ENCODE results near the gene CTSC. TPM values are rescaled to one million over a fixed set of nuclear protein-coding genes. Genes with fewer than 3 reads are reported as not detected.
"Not testable (repeated sequence)": the region's sequence is repeated elsewhere in the genome, so short reads cannot be mapped to it uniquely, and the experiment has no call there.

Gene CTSC
- total RNA-seq, 1 donor from 2014 or later: 25.7 TPM

DNA sequence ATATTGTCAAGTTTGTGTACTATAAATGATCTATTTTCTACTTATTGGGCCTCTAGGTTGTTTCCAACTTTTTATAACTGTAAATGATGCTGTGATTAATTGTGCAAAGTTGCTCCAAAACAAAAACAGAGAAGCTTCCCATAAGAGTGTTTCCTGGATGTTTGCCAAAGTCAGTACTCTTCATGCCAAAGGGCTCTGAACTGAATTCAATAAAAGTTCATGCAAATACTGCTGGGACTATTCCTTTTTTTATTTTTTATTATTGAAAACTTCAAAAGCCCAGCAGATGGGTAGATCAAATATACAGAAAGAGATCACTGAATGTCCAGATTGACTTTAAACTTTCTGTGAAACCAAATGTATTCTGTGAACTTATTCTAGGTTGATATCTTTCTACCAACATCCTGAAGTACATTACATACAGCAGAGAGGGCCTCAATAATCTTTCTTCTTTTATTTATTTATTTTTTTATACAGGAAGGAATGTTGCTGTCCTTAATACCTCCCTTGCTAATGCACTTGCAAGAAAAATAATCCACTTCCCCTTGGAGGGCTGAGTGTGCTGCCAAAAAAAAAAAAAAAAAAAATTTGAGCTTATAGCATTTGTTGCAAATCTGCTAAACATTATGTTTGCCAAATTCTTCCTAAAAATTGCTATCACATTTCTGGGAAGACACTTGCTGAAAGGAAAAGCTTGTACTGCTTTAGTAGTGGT, 53.0 kb downstream of the CTSC start:
- no peak for DNase-seq (ENCODE audit: low spot score)
- peak; percentile 46 for ATAC-seq

- peak; percentile 45 for ATAC-seq
- no peak for DNase-seq (ENCODE audit: low spot score)
These were observed 54.6 kb downstream of the CTSC start for GRCh38 chr11:88282747-88283515.

GRCh38 chr11:88281317-88281712, 56.2 kb downstream of the CTSC start:
- DNase-seq (ENCODE audit: low spot score) (no peak), ATAC-seq (peak; percentile 89)

DNA sequence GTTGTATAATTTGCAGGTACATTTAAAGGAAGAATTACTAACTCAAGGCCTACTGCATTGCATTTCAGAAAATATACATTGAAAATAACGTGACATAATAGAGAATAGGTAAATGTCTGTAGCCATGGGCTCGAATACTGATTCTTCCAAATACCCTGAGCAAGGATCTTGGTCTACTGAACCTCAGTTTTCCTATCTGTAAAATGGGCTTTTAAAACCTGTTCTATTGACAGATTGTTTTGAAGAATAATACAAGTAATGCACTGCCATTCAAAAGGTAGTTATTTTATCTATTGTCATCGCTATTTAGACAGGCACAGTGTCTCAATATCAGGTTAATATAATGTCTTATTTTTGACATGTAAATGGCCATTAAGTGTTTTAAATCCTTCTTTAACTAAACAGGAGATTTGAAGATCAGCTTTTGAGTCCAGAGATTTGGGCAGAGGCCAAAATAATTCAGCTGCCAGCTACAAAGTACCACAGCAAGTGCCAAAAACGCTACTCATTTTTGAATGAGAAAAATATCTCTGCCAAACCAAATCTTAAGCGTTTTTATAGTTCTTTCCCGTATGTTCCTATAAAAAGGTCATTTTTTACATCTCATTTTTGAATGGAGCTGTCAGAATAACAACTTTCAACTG, 56.7 kb downstream of the CTSC start:
- peak; percentile 42 for ATAC-seq
- no peak for DNase-seq (ENCODE audit: low spot score)

DNA sequence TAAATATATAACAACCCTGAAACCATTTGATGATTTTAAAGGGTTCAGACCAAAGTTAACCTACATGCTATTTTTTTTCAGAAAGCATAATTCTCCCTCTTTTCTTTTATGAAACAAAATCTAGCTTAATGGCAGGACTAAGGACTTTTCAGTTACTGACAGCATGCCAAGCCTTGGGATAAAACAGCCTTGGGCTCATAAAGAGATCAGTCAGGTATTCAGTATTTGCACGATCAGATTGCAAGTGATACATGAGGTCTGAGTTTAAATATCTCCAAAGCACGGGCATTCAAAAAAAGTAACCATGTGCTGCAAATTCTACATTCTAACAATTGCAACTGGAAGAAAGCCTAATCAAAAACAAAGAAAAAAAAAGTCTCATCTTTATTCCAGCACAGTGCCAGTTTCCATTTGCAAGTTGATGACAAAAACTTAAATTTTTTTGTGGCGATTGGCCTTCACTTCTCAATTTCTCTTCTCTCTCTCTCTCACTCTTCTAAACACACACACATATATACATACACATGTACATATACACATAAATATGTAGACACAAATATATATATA, 60.1 kb downstream of the CTSC start:
- ATAC-seq: no peak
- DNase-seq (ENCODE audit: low spot score): no peak

DNA sequence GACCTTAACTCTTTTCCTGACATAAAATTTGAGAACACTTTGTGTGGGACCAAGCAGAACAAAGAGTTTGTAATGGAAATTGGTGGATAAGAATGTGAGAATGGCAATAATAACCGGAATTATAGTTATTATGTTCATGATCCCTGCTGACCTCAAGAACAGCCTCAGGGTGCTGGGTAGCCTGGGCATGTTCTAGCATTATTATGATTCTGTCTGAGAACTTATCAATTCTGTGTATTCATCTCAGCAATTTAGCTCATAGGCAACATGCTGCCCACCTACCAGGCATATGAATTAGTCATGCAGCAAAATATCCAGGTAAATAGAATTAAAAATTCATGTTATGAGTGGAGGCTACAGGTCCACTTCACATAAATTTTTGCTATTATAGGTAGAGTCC, 61.9 kb downstream of the CTSC start:
- ATAC-seq (no peak), DNase-seq (ENCODE audit: low spot score) (no peak)

DNA sequence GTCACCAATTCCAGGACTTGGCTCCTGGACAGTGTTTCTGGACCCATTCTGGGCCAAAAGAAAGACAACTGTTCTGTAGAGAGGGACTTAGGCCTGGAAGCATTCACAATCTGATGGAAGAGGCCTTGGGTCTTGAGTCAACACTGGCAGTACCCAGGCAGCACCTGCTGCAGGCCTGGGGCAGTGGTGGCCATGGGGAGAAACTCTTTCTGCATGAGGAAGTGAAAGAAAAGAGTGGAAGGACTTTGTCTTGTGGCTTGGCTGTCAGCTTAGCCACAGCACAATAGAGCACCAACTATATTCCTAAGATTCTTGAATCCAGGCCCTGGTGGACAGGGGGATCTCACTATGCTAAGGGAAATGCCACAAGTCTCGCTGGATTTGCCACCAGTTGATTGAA, 70.6 kb downstream of the CTSC start:
- ATAC-seq (no peak), DNase-seq (ENCODE audit: low spot score) (no peak)

- ATAC-seq (no peak), DNase-seq (ENCODE audit: low spot score) (no peak)
These were observed 71.4 kb downstream of the CTSC start for GRCh38 chr11:88266157-88266556.

- DNase-seq (ENCODE audit: low spot score) (no peak), ATAC-seq (no peak)
These were observed 78.1 kb downstream of the CTSC start for GRCh38 chr11:88259431-88259830.

GRCh38 chr11:88252208-88252607, 85.3 kb downstream of the CTSC start:
- ATAC-seq (no peak), DNase-seq (ENCODE audit: low spot score) (no peak)

DNA sequence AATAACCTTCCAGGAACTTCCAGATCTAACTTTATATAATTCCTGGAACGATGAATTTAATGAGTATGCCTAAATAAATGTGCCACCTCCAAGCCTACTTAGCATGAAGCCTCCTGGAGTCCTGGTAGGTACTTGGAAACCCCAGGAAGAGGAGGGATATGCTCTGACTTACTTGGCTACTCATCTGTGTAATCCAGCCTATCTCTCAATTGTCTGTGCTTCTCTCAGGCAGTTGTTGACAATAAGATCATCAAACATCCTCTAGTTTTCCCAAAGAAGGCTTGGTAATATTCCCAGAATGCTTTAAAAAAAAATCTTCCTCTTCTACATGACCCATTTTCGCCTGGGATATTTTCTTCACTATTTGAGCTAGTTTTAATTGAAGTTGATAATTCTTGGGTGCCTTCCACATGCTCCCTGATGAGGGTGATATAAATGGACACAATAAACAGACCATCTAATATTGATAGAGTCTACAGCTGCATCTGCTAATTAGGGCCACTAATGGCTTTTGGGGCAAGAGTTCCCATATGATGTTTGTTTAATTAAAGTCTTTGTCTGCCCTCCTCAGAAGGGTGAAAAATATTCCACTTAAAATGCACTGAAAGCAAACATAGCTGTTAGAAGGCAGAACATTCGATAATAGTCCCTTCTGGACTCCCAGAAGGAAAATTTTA, 86.8 kb downstream of the CTSC start:
- DNase-seq (ENCODE audit: low spot score): no peak
- ATAC-seq: peak; percentile 26

GRCh38 chr11:88249706-88250105, 87.8 kb downstream of the CTSC start:
- DNase-seq (ENCODE audit: low spot score) (no peak), ATAC-seq (no peak)

DNA sequence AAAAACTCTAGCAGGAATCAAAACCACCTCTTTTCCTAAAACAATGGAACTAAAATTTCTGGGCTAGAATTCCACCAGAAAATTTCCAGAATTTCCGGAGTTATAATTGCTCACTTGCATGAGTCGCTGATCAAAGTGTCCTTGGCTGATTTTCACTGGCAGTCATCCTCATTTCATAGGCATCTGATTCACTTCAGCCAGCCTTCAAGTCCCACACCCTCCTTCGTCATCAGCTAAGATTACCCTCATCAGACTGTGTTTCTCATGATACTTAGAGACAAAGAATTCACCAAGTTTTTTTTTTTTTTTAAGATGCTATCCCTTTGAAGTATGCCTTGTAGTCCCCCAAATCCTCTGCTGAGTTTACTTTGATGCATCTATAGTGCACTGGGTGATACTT, 90.8 kb downstream of the CTSC start:
- no peak for DNase-seq (ENCODE audit: low spot score)

GRCh38 chr11:88245576-88245975, 92.0 kb downstream of the CTSC start:
- ATAC-seq; DNase-seq (ENCODE audit: low spot score): not testable (repeated sequence)

More for the DNA sequence above, 90.8 kb downstream of the CTSC start:
- ATAC-seq: no peak

Other genes with a start within 250 kb of the CTSC start
- gene RAB38, start 162.3 kb downstream of the CTSC start, total RNA-seq: 0.28 TPM

Data from left lobe of liver (tissue), 2 donors.